Mesenchymal stem cell (in vitro differentiated cells and primary cell): ENCODE measurements around the gene ESPN.
A peak's percentile ranks its signal among the peaks of the same experiment; 100 is the strongest.

Experiments used
- DNase-seq: peaks from one replicate; pipeline ENCODE4 v3.0.0-alpha.2; 2013
- H2AFZ ChIP-seq: one replicate; pipeline ENCODE4 v1.6.1; 2013; ENCODE audit warnings: low read depth, mild to moderate bottlenecking, control low read depth, inconsistent platforms, low read length, moderate library complexity
- H2AK5ac ChIP-seq: 2 replicates; pipeline ENCODE4 v1.6.1; 2013; ENCODE audit warnings: low read length, moderate library complexity, mild to moderate bottlenecking, inconsistent platforms; ENCODE audit not compliant: severe bottlenecking
- H2BK120ac ChIP-seq: one replicate; pipeline ENCODE4 v1.6.1; 2013; ENCODE audit warnings: low read depth, mild to moderate bottlenecking, inconsistent platforms, low read length, moderate library complexity
- H2BK12ac ChIP-seq, 2 experiments: one replicate each; pipeline ENCODE4 v1.6.1; 2013; ENCODE audit warnings: inconsistent platforms in 2 of 2, low read length in 2 of 2, mild to moderate bottlenecking in 2 of 2, moderate library complexity in 2 of 2, control low read depth in 1 of 2
- H2BK15ac ChIP-seq: one replicate; pipeline ENCODE4 v1.6.1; 2013; ENCODE audit warnings: mild to moderate bottlenecking, low read depth, inconsistent platforms; ENCODE audit not compliant: poor library complexity, severe bottlenecking
- H2BK5ac ChIP-seq: 2 replicates; pipeline ENCODE4 v1.6.1; 2013; ENCODE audit warnings: low read depth, mild to moderate bottlenecking, low read length, control low read depth, inconsistent platforms; ENCODE audit not compliant: poor library complexity, severe bottlenecking
- H3K14ac ChIP-seq, 2 experiments: one replicate each; pipeline ENCODE4 v1.6.1; 2013; ENCODE audit warnings: inconsistent platforms in 2 of 2, low read length in 2 of 2, control low read depth in 1 of 2, mild to moderate bottlenecking in 1 of 2, moderate library complexity in 1 of 2
- H3K18ac ChIP-seq, 2 experiments: one replicate each; pipeline ENCODE4 v1.6.1; 2013; ENCODE audit warnings: inconsistent platforms in 2 of 2, low read length in 2 of 2, control low read depth in 1 of 2, low read depth in 1 of 2, mild to moderate bottlenecking in 1 of 2
- H3K23ac ChIP-seq, 2 experiments: one replicate each; pipeline ENCODE4 v1.6.1; 2013; ENCODE audit warnings: inconsistent platforms in 2 of 2, low read length in 2 of 2, mild to moderate bottlenecking in 2 of 2, moderate library complexity in 2 of 2, control low read depth in 1 of 2
- H3K27ac ChIP-seq: 2 replicates; pipeline ENCODE4 v1.5.1; 2013; ENCODE audit warnings: mild to moderate bottlenecking, moderate library complexity, low read length, control low read depth, inconsistent platforms; ENCODE audit not compliant: poor library complexity, severe bottlenecking
- H3K27me3 ChIP-seq, 2 experiments: 2 replicates each; pipeline versions ENCODE4 v1.6.1 to v1.7.0; 2013; ENCODE audit warnings: low read length in 2 of 2, mild to moderate bottlenecking in 2 of 2, moderate library complexity in 2 of 2, control low read depth in 1 of 2, inconsistent platforms in 1 of 2; ENCODE audit not compliant: control insufficient read depth in 1 of 2, insufficient read depth in 1 of 2
- H3K36me3 ChIP-seq, 2 experiments: 2 replicates each; pipeline versions ENCODE4 v1.6.1 to v1.7.0; 2013; ENCODE audit warnings: low read length in 2 of 2, control low read depth in 1 of 2, inconsistent platforms in 1 of 2, low read depth in 1 of 2, mild to moderate bottlenecking in 1 of 2; ENCODE audit not compliant: insufficient read depth in 2 of 2, control insufficient read depth in 1 of 2
- H3K4ac ChIP-seq, 2 experiments: one replicate each; pipeline ENCODE4 v1.6.1; 2013; ENCODE audit warnings: inconsistent platforms in 2 of 2, low read length in 2 of 2, mild to moderate bottlenecking in 2 of 2, moderate library complexity in 2 of 2, control low read depth in 1 of 2, low read depth in 1 of 2
- H3K4me1 ChIP-seq: 2 replicates; pipeline ENCODE4 v1.6.1; 2013; ENCODE audit warnings: low read depth, low read length, control low read depth; ENCODE audit not compliant: control insufficient read depth, insufficient read depth
- H3K4me2 ChIP-seq: 2 replicates; pipeline ENCODE4 v1.6.1; 2013; ENCODE audit warnings: low read length, mild to moderate bottlenecking, inconsistent platforms; ENCODE audit not compliant: poor library complexity, severe bottlenecking
- H3K4me3 ChIP-seq, 2 experiments: 2 replicates each; pipeline versions ENCODE4 v1.5.1 to v1.7.0; 2013; ENCODE audit warnings: low read length in 2 of 2, mild to moderate bottlenecking in 2 of 2, control low read depth in 1 of 2, low read depth in 1 of 2; ENCODE audit not compliant: insufficient read depth in 1 of 2
- H3K79me1 ChIP-seq: replicated peaks from 2 replicates; pipeline ENCODE4 v1.6.1; 2013; ENCODE audit warnings: mild to moderate bottlenecking, control low read depth, low read length, inconsistent platforms; ENCODE audit not compliant: poor library complexity, severe bottlenecking
- H3K9ac ChIP-seq: 2 replicates; pipeline ENCODE4 v1.7.0; 2013; ENCODE audit warnings: mild to moderate bottlenecking, low read length, moderate library complexity
- H3K9me3 ChIP-seq: 2 replicates; pipeline ENCODE4 v1.7.0; 2013; ENCODE audit warnings: mild to moderate bottlenecking, low read length; ENCODE audit not compliant: control insufficient read depth
- H4K8ac ChIP-seq: one replicate; pipeline ENCODE4 v1.6.1; 2013; ENCODE audit warnings: inconsistent platforms, mild to moderate bottlenecking, low read length, moderate library complexity
- H4K91ac ChIP-seq: one replicate; pipeline ENCODE4 v1.6.1; 2013; ENCODE audit warnings: mild to moderate bottlenecking, low read length, inconsistent platforms
- WGBS: methylation state at CpG from one replicate; pipeline ENCODE4 v1.1.7; 2013; ENCODE audit warnings: mixed read lengths; 5-methylcytosine and 5-hydroxymethylcytosine counted together

Gene ESPN

DNA sequence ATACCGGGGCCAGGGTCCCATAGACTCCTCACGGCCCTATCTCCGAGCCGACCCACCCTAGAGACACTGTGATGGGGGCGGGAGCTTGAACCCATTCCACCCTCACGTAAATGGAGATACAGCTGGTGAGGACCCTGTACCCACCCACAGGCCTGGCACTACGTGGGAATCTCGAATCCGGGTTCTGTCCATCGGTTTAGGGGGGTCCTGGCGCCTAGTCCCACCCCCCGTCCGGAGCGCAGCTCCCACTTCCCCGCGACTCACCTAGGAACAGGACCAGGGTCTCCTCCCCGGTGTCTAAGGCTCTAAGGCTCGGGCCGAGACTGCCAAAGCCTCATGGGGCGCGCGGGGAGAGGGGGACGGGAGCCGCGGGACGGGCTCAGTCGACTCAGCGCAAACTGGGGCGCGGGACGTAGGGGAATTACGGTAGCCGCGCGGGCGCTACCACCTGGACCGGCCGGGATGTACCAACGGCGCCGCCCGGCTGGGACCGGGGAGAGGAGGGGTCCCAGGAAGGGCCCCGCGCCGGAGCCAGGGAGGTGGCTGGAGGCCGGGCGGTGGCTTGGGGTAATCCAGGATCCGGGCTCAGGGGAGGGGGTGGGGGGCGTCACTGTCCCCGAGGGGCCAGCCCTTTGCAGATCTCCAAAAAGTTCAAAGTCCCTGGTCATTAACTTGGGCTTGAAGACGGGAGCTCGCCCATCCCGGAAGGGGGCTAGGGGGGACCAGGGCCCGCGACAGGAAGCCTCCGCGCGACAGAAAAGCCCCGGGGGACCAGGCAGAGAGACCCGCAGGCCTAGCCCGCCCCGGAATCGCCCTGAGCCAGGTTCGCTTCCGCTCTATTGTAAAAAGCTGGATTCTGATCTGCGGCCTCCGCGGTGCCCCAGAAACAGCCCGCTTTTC lies 65.9 kb downstream of the ESPN start:
- H2AFZ ChIP-seq = peak overlapping the region; percentile 85
- peaks cover 0 to 6% of the 10 kb centered on the region in 2 experiments for H3K27me3 ChIP-seq
- H3K4me3 ChIP-seq = peak overlapping the region; percentile 75 to 90
- peak overlapping the region; percentile 63 for H2BK5ac ChIP-seq
- H3K27ac ChIP-seq = peak overlapping the region; percentile 89
- H3K36me3 ChIP-seq = peaks cover 0 to 20% of the 10 kb centered on the region in 2 experiments
- peak overlapping the region; percentile 88 for H3K9ac ChIP-seq
- peak overlapping the region; percentile 70 for H4K91ac ChIP-seq
- no peaks in the 10 kb centered on the region for H3K9me3 ChIP-seq
- peak overlapping the region; percentile 94 for H4K8ac ChIP-seq
- peak overlapping the region; percentile 35 for H2AK5ac ChIP-seq
- H3K23ac ChIP-seq = peak overlapping the region in 1 of 2 experiments; percentile 91
- peak; percentile 75 for DNase-seq
- no peak overlapping the region for H2BK15ac ChIP-seq
- H3K18ac ChIP-seq = peak overlapping the region; percentile 82 to 91
- peak overlapping the region; percentile 99 for H3K4me2 ChIP-seq
- WGBS = under 1% methylated on average over 68 of the region's 70 CpGs
- H3K14ac ChIP-seq = peak overlapping the region; percentile 79 to 86
- H3K4me1 ChIP-seq = peaks cover 54% of the 10 kb centered on the region
- peaks cover 39% of the 10 kb centered on the region for H3K79me1 ChIP-seq
- H3K4ac ChIP-seq = peak overlapping the region; percentile 58 to 76
- H2BK12ac ChIP-seq = peak overlapping the region; percentile 18 to 37
- peak overlapping the region; percentile 86 for H2BK120ac ChIP-seq

- Histone ChIP-seq H3K9me3 (no peaks in the 10 kb centered on the region), H3K36me3 (peaks cover 0 to 20% of the 10 kb centered on the region in 2 experiments), H2AK5ac (peak overlapping the region; percentile 74), H2AFZ (no peak overlapping the region), H4K91ac (peak overlapping the region; percentile 59), H3K14ac (no peak overlapping the region), H3K27me3 (peaks cover 0 to 3% of the 10 kb centered on the region in 2 experiments), H2BK12ac (no peak overlapping the region), H3K27ac (peak overlapping the region; percentile 89), H3K18ac (peak overlapping the region; percentile 37 to 82), H2BK5ac (peak overlapping the region; percentile 53), H2BK15ac (no peak overlapping the region), H3K23ac (no peak overlapping the region), H3K79me1 (peaks cover 44% of the 10 kb centered on the region), H3K4me3 (peak overlapping the region; percentile 75 to 90), H3K4me1 (peaks cover 57% of the 10 kb centered on the region), H3K9ac (peak overlapping the region; percentile 88), H3K4ac (peak overlapping the region; percentile 32 to 47), H4K8ac (peak overlapping the region; percentile 94), H3K4me2 (peak overlapping the region; percentile 99), H2BK120ac (peak overlapping the region; percentile 86)
- no peak for DNase-seq
- WGBS = 12% methylated on average over 5 of the region's 6 CpGs
Observed at GRCh38 chr1:6491081-6491449, 66.5 kb downstream of the ESPN start.

GRCh38 chr1:6491480-6491962 lies 66.9 kb downstream of the ESPN start, which contains the start of gene PLEKHG5:
PLEKHG5 (minus strand) TSS chr1:6491667; CDS start chr1:6477571, 14,096 bp downstream.
- H3K4me2 ChIP-seq = peak within 1 kb of the TSS; percentile 99
- no peaks in the 10 kb centered on the region for H3K9me3 ChIP-seq
- peak within 1 kb of the TSS; percentile 53 for H2BK5ac ChIP-seq
- peak within 1 kb of the TSS; percentile 47 to 71 for H3K4ac ChIP-seq
- H3K79me1 ChIP-seq = peaks cover 42% of the 10 kb centered on the region
- no peak within 1 kb of the TSS for H3K14ac ChIP-seq
- peak within 1 kb of the TSS; percentile 89 for H3K27ac ChIP-seq
- H2AK5ac ChIP-seq = peak within 1 kb of the TSS; percentile 74
- WGBS = 17% methylated on average over 6 of the region's 6 CpGs
- peak within 1 kb of the TSS; percentile 88 for H3K9ac ChIP-seq
- H2BK120ac ChIP-seq = peak within 1 kb of the TSS; percentile 86
- peak within 1 kb of the TSS; percentile 68 to 82 for H3K18ac ChIP-seq
- no peak within 1 kb of the TSS for H3K23ac ChIP-seq
- H3K36me3 ChIP-seq = peaks cover 0 to 20% of the 10 kb centered on the region in 2 experiments
- H4K8ac ChIP-seq = peak within 1 kb of the TSS; percentile 94
- H2BK12ac ChIP-seq = peak within 1 kb of the TSS in 1 of 2 experiments; percentile 79
- H3K27me3 ChIP-seq = no peaks in the 10 kb centered on the region
- peak within 1 kb of the TSS; percentile 87 for H4K91ac ChIP-seq
- H2AFZ ChIP-seq = peak within 1 kb of the TSS; percentile 39
- H2BK15ac ChIP-seq = peak within 1 kb of the TSS; percentile 60
- H3K4me3 ChIP-seq = peak within 1 kb of the TSS; percentile 75 to 90
- peak; percentile 78 for DNase-seq
- H3K4me1 ChIP-seq = peaks cover 58% of the 10 kb centered on the region

- DNase-seq = no peak
- Histone ChIP-seq H3K9me3 (no peaks in the 10 kb centered on the region), H3K4ac (peak overlapping the region in 1 of 2 experiments; percentile 40), H3K4me3 (peak overlapping the region in 1 of 2 experiments; percentile 90), H3K4me1 (peaks cover 55% of the 10 kb centered on the region), H3K18ac (peak overlapping the region; percentile 34 to 64), H2AK5ac (peak overlapping the region; percentile 70), H3K9ac (peak overlapping the region; percentile 88), H3K23ac (no peak overlapping the region), H3K27me3 (no peaks in the 10 kb centered on the region), H2BK5ac (no peak overlapping the region), H2BK15ac (no peak overlapping the region), H3K14ac (no peak overlapping the region), H2BK12ac (peak overlapping the region in 1 of 2 experiments; percentile 79), H2BK120ac (no peak overlapping the region), H3K79me1 (peaks cover 41% of the 10 kb centered on the region), H3K4me2 (peak overlapping the region; percentile 99), H3K27ac (peak overlapping the region; percentile 89), H3K36me3 (peaks cover 0 to 20% of the 10 kb centered on the region in 2 experiments), H2AFZ (no peak overlapping the region), H4K91ac (peak overlapping the region; percentile 87), H4K8ac (peak overlapping the region; percentile 8)
- 87% methylated on average over 10 of the region's 10 CpGs for WGBS
Observed at GRCh38 chr1:6491966-6492365, 67.4 kb downstream of the ESPN start.
